H9 (cell line): ENCODE results near the gene JAKMIP1. TPM values are rescaled to one million over a fixed set of nuclear protein-coding genes. Genes with fewer than 3 reads are reported as not detected.

Experiments used
- DNase-seq: peaks from one replicate; pipeline ENCODE4 v3.0.0-alpha.2; 2017
- H2AFZ ChIP-seq: one replicate; pipeline ENCODE4 v1.6.1; 2013; ENCODE audit warnings: mild to moderate bottlenecking, low read length, control low read depth, moderate library complexity
- H2AK5ac ChIP-seq: 2 replicates; pipeline ENCODE4 v1.6.1; 2013; ENCODE audit warnings: low read length, control low read depth, mixed read lengths; ENCODE audit not compliant: insufficient read length
- H2BK120ac ChIP-seq: one replicate; pipeline ENCODE4 v1.6.1; 2013; ENCODE audit warnings: low read depth, mild to moderate bottlenecking, low read length, control low read depth, inconsistent platforms; ENCODE audit not compliant: poor library complexity, severe bottlenecking
- H2BK12ac ChIP-seq: 2 replicates; pipeline ENCODE4 v1.6.1; 2013; ENCODE audit warnings: low read length, control low read depth, mixed read lengths, low read depth; ENCODE audit not compliant: insufficient read length
- H2BK15ac ChIP-seq: 2 replicates; pipeline ENCODE4 v1.6.1; 2013; ENCODE audit warnings: low read depth, low read length, control low read depth
- H2BK20ac ChIP-seq: one replicate; pipeline ENCODE4 v1.6.1; 2013; ENCODE audit warnings: low read depth, mild to moderate bottlenecking, low read length, control low read depth, inconsistent platforms; ENCODE audit not compliant: poor library complexity, severe bottlenecking
- H2BK5ac ChIP-seq: 2 replicates; pipeline ENCODE4 v1.6.1; 2013; ENCODE audit warnings: low read length, control low read depth, mixed read lengths; ENCODE audit not compliant: insufficient read length
- H3K14ac ChIP-seq: 2 replicates; pipeline ENCODE4 v1.6.1; 2013; ENCODE audit warnings: low read length, control low read depth; ENCODE audit not compliant: insufficient read depth
- H3K18ac ChIP-seq: 2 replicates; pipeline ENCODE4 v1.6.1; 2013; ENCODE audit warnings: low read depth, mild to moderate bottlenecking, mixed read lengths, low read length, control low read depth; ENCODE audit not compliant: insufficient read length
- H3K23ac ChIP-seq: 2 replicates; pipeline ENCODE4 v1.6.1; 2013; ENCODE audit warnings: low read length, control low read depth, mixed read lengths, low read depth; ENCODE audit not compliant: insufficient read length
- H3K23me2 ChIP-seq: 2 replicates; pipeline ENCODE4 v1.6.1; 2013; ENCODE audit warnings: low read depth, mild to moderate bottlenecking, mixed read lengths, low read length, control low read depth; ENCODE audit not compliant: insufficient read length, poor library complexity, severe bottlenecking
- H3K27ac ChIP-seq: 2 replicates; pipeline ENCODE4 v1.5.1; 2013; ENCODE audit warnings: low read length, control low read depth, mixed read lengths, low read depth; ENCODE audit not compliant: insufficient read length
- H3K27me3 ChIP-seq: 2 replicates; pipeline ENCODE4 v1.6.1; 2013; ENCODE audit warnings: low read length, control low read depth, inconsistent platforms; ENCODE audit not compliant: insufficient read depth
- H3K4ac ChIP-seq: 2 replicates; pipeline ENCODE4 v1.6.1; 2013; ENCODE audit warnings: low read depth, mild to moderate bottlenecking, control low read depth, inconsistent platforms, low read length, moderate library complexity
- H3K4me1 ChIP-seq: 2 replicates; pipeline ENCODE4 v1.6.1; 2013; ENCODE audit warnings: low read length, control low read depth, inconsistent platforms; ENCODE audit not compliant: insufficient read depth
- H3K4me2 ChIP-seq: 2 replicates; pipeline ENCODE4 v1.6.1; 2013; ENCODE audit warnings: low read length, control low read depth, mixed read lengths; ENCODE audit not compliant: insufficient read length, insufficient read depth
- H3K56ac ChIP-seq: 2 replicates; pipeline ENCODE4 v1.6.1; 2013; ENCODE audit warnings: low read depth, mild to moderate bottlenecking, mixed read lengths, low read length, control low read depth; ENCODE audit not compliant: insufficient read length
- H3K79me1 ChIP-seq: 2 replicates; pipeline ENCODE4 v1.6.1; 2013; ENCODE audit warnings: low read depth, mild to moderate bottlenecking, moderate library complexity, low read length, control low read depth, inconsistent platforms; ENCODE audit not compliant: insufficient read depth, poor library complexity, severe bottlenecking
- H3K79me2 ChIP-seq: 2 replicates; pipeline ENCODE4 v1.6.1; 2013; ENCODE audit warnings: low read length, control low read depth, inconsistent platforms; ENCODE audit not compliant: insufficient read depth
- H3K9ac ChIP-seq: 2 replicates; pipeline ENCODE4 v1.6.1; 2013; ENCODE audit warnings: low read length, control low read depth, mixed read lengths; ENCODE audit not compliant: insufficient read length; ENCODE audit errors: extremely low read depth
- H3K9me3 ChIP-seq: one replicate; pipeline ENCODE4 v1.6.1; 2013; ENCODE audit warnings: low read depth, low read length, inconsistent platforms; ENCODE audit not compliant: control insufficient read depth
- H3T11ph ChIP-seq: one replicate; pipeline ENCODE4 v1.6.1; 2013; ENCODE audit warnings: mild to moderate bottlenecking, low read length, control low read depth, inconsistent platforms
- H4K20me1 ChIP-seq: one replicate; pipeline ENCODE4 v1.6.1; 2013; ENCODE audit not compliant: control insufficient read depth, insufficient read length, insufficient read depth
- H4K5ac ChIP-seq: 2 replicates; pipeline ENCODE4 v1.6.1; 2013; ENCODE audit warnings: low read depth, mild to moderate bottlenecking, mixed read lengths, low read length, control low read depth; ENCODE audit not compliant: insufficient read length
- H4K8ac ChIP-seq: replicated peaks from 2 replicates; pipeline ENCODE4 v1.6.1; 2013; ENCODE audit warnings: low read length, control low read depth, mixed read lengths, low read depth; ENCODE audit not compliant: insufficient read length
- H4K91ac ChIP-seq: 2 replicates; pipeline ENCODE4 v1.6.1; 2013; ENCODE audit warnings: low read depth, mild to moderate bottlenecking, moderate library complexity, mixed read lengths, low read length, control low read depth; ENCODE audit not compliant: insufficient read length
- H3K27ac Mint-ChIP-seq, 3 experiments: 2 replicates in 2 of 3; 3 replicates in 1 of 3; pipeline ENCODE4 v1.8.0; 2020 to 2021; ENCODE audit warnings: mixed read lengths in 3 of 3, mild to moderate bottlenecking in 1 of 3, moderate library complexity in 1 of 3
- H3K27me3 Mint-ChIP-seq: 2 replicates; pipeline ENCODE4 v1.8.0; 2021; ENCODE audit warnings: low read depth, mild to moderate bottlenecking, moderate library complexity, mixed read lengths
- H3K36me3 Mint-ChIP-seq, 3 experiments: 2 replicates in 2 of 3; 3 replicates in 1 of 3; pipeline ENCODE4 v1.8.0; 2020 to 2021; ENCODE audit warnings: low read depth in 3 of 3, mixed read lengths in 3 of 3; ENCODE audit not compliant: insufficient read depth in 1 of 3
- H3K4me1 Mint-ChIP-seq, 2 experiments: 2 replicates each; pipeline ENCODE4 v1.8.0; 2020; ENCODE audit warnings: mixed read lengths in 2 of 2
- H3K4me3 Mint-ChIP-seq, 2 experiments: 2 replicates in 1 of 2; 3 replicates in 1 of 2; pipeline ENCODE4 v1.8.0; 2020 to 2021; ENCODE audit warnings: mild to moderate bottlenecking in 2 of 2, mixed read lengths in 2 of 2, moderate library complexity in 1 of 2
- H3K9me3 Mint-ChIP-seq, 2 experiments: 2 replicates in 1 of 2; 3 replicates in 1 of 2; pipeline ENCODE4 v1.8.0; 2020; ENCODE audit warnings: mild to moderate bottlenecking in 2 of 2, mixed read lengths in 2 of 2, moderate library complexity in 1 of 2
- WGBS: extraction: QIAGEN DNeasy Blood & Tissue Kit; methylation state at CpG from one replicate; pipeline ENCODE4 v1.1.7; 2013; ENCODE audit warnings: missing lambda C conversion rate, low lambda C conversion rate, mixed read lengths; ENCODE audit not compliant: insufficient read length; ENCODE audit errors: extremely low coverage; 5-methylcytosine and 5-hydroxymethylcytosine counted together
- total RNA-seq: library from RNA; stranded (reverse); gene quantifications from 2 replicates; pipeline ENCODE4 v1.2.1, GENCODE V29; 2021
- TF ChIP-seq, protein P1 (sequence below): fragments of 200-600 bp; sonication (generic); conservative IDR thresholded peaks from 3 replicates; pipeline ENCODE4 v1.8.0; 2021; ENCODE audit warnings: antibody characterized with exemption, mild to moderate bottlenecking

JAKMIP1 gene
- total RNA-seq, 1 experiment from 2014 or later, result 1.5 TPM

GRCh38 chr4:6031846-6032245 lies 168.5 kb downstream of the JAKMIP1 start:
- H3K4me3 Mint-ChIP-seq, result no peak overlapping the region
- no peak overlapping the region for H4K91ac ChIP-seq
- DNase-seq, result no peak
- no peak overlapping the region for H3K14ac ChIP-seq
- no peak overlapping the region for H3K27ac ChIP-seq
- H2BK20ac ChIP-seq, result no peak overlapping the region
- no peak overlapping the region for H3K9ac ChIP-seq
- H4K20me1 ChIP-seq, result no peaks in the 10 kb centered on the region
- H2BK5ac ChIP-seq, result no peak overlapping the region
- no peak overlapping the region for H2BK15ac ChIP-seq
- H3K4me1 ChIP-seq, result peaks cover 2% of the 10 kb centered on the region; the same call in 1 of the 2 replicates
- H2AFZ ChIP-seq, result no peak overlapping the region
- H4K5ac ChIP-seq, result no peak overlapping the region
- WGBS, result no CpG with 5 or more reads among the region's 5 CpGs
- no peaks in the 10 kb centered on the region for H3K27me3 ChIP-seq
- no peak overlapping the region for H2BK12ac ChIP-seq
- H3K79me1 ChIP-seq, result no peaks in the 10 kb centered on the region
- no peaks in the 10 kb centered on the region for H3K79me2 ChIP-seq
- H3K4me2 ChIP-seq, result no peak overlapping the region
- no peak overlapping the region for H2AK5ac ChIP-seq
- H3K36me3 Mint-ChIP-seq, result no peaks in the 10 kb centered on the region
- H3K23ac ChIP-seq, result no peak overlapping the region
- H3K23me2 ChIP-seq, result no peaks in the 10 kb centered on the region
- no peak overlapping the region for H3K56ac ChIP-seq
- peaks cover 6% of the 10 kb centered on the region for H3K27me3 Mint-ChIP-seq
- no peak overlapping the region for H3K18ac ChIP-seq
- H3K4ac ChIP-seq, result no peak overlapping the region
- H3K4me1 Mint-ChIP-seq, result peaks cover 36 to 43% of the 10 kb centered on the region in 2 experiments
- H3T11ph ChIP-seq, result no peak overlapping the region
- no peaks in the 10 kb centered on the region for H3K9me3 ChIP-seq
- no peaks in the 10 kb centered on the region for H3K9me3 Mint-ChIP-seq
- H3K27ac Mint-ChIP-seq, result no peak overlapping the region
- H2BK120ac ChIP-seq, result no peak overlapping the region
- TF ChIP-seq, protein P1, sequence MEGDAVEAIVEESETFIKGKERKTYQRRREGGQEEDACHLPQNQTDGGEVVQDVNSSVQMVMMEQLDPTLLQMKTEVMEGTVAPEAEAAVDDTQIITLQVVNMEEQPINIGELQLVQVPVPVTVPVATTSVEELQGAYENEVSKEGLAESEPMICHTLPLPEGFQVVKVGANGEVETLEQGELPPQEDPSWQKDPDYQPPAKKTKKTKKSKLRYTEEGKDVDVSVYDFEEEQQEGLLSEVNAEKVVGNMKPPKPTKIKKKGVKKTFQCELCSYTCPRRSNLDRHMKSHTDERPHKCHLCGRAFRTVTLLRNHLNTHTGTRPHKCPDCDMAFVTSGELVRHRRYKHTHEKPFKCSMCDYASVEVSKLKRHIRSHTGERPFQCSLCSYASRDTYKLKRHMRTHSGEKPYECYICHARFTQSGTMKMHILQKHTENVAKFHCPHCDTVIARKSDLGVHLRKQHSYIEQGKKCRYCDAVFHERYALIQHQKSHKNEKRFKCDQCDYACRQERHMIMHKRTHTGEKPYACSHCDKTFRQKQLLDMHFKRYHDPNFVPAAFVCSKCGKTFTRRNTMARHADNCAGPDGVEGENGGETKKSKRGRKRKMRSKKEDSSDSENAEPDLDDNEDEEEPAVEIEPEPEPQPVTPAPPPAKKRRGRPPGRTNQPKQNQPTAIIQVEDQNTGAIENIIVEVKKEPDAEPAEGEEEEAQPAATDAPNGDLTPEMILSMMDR, result no peak
- no peak overlapping the region for H4K8ac ChIP-seq
